ENCODE data around the gene S1PR5. TPM values are rescaled to one million over a fixed set of nuclear protein-coding genes. Genes with fewer than 3 reads are reported as not detected.
A peak's percentile ranks its signal among the peaks of the same experiment; 100 is the strongest.

Gene S1PR5
- total and polyA plus RNA-seq, 9 of the 15 experiments (the other 6 are each of a cell fraction or from before 2014, with no cell fraction given), result 0.03 to 0.54 (median 0.35) TPM; not detected in 4

DNA sequence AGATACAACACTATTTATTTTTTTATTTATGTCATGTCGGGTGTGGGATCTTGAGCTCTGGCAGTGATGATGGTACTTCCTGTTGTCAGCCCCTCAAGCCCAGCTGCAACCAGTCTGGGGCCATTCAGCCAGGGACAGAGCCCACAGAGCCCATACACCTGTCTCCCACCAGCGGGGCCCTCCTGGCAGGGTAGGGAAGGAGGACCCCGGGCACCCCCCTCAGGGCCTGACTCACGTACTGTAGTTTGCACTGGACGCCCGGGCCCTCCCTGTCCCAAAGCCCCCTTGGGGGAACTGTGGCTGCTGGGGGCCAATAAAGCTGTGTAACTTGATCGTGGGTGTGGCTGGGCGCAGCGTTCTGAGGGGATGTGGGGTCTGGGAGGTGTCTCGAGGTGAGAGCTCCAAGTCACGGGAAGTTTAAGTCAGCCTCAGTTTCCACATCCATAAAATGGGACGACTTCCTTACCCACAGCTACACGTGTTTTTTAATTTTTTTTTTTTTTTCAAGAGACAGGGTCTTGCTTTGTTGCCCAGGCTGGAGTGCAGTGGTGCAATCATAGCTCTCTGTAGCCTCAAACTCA is 35.9 kb upstream of the S1PR5 start (continued):
- TF ChIP-seq, protein P1, sequence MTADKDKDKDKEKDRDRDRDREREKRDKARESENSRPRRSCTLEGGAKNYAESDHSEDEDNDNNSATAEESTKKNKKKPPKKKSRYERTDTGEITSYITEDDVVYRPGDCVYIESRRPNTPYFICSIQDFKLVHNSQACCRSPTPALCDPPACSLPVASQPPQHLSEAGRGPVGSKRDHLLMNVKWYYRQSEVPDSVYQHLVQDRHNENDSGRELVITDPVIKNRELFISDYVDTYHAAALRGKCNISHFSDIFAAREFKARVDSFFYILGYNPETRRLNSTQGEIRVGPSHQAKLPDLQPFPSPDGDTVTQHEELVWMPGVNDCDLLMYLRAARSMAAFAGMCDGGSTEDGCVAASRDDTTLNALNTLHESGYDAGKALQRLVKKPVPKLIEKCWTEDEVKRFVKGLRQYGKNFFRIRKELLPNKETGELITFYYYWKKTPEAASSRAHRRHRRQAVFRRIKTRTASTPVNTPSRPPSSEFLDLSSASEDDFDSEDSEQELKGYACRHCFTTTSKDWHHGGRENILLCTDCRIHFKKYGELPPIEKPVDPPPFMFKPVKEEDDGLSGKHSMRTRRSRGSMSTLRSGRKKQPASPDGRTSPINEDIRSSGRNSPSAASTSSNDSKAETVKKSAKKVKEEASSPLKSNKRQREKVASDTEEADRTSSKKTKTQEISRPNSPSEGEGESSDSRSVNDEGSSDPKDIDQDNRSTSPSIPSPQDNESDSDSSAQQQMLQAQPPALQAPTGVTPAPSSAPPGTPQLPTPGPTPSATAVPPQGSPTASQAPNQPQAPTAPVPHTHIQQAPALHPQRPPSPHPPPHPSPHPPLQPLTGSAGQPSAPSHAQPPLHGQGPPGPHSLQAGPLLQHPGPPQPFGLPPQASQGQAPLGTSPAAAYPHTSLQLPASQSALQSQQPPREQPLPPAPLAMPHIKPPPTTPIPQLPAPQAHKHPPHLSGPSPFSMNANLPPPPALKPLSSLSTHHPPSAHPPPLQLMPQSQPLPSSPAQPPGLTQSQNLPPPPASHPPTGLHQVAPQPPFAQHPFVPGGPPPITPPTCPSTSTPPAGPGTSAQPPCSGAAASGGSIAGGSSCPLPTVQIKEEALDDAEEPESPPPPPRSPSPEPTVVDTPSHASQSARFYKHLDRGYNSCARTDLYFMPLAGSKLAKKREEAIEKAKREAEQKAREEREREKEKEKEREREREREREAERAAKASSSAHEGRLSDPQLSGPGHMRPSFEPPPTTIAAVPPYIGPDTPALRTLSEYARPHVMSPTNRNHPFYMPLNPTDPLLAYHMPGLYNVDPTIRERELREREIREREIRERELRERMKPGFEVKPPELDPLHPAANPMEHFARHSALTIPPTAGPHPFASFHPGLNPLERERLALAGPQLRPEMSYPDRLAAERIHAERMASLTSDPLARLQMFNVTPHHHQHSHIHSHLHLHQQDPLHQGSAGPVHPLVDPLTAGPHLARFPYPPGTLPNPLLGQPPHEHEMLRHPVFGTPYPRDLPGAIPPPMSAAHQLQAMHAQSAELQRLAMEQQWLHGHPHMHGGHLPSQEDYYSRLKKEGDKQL (CRISPR knock-in tag; IDR thresholded peaks at IDR 0.05; ENCODE audit: borderline replicate concordance), result no peak
- TF ChIP-seq ZNF143 (CRISPR knock-in tag; IDR thresholded peaks at IDR 0.05) (no peak), SMARCA5 (IDR thresholded peaks at IDR 0.05) (peak; percentile 79; the same call in 1 of the 2 replicates), SRSF9 (IDR thresholded peaks at IDR 0.05; ENCODE audit: borderline replicate concordance, low read depth, low read length) (no peak), CC2D1A (IDR thresholded peaks at IDR 0.05) (no peak), RBFOX2 (IDR thresholded peaks at IDR 0.05; ENCODE audit: low read depth, low read length) (peak; percentile 57)

Data from K562 (cell line).